ENCODE data around the gene NMD3.

DNA sequence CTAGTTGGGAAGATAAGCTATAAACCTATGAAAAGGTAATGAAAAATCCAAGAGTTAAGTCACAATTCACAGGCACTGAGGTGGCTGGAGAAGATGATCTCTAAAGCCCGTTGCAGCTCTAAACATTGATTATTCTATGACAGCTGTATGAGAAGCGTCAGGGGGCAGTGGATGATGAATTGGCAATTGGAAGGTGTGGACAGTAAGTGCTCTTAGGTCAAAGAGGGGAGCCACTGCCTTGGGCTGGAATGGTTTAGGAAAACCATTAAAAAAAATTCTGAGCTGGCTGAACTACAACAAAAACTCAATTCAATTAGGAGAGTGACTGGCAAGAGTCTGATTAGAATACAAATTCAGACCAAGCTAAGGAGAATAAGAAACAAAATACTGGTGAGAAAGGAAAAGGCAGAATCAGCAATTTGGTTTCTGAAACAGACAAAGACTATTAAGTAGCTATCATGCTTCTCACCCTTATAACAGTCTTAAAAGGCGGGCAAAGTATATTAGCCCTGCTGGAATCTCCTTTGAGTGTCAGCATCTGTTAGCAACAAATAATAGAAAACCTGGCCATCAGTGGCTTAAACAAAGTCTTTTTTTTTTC lies 8.8 kb upstream of the NMD3 start:
- TF ChIP-seq USF2 (IDR thresholded peaks at IDR 0.05; ENCODE audit: borderline replicate concordance, low read depth, low read length), result no peak
- TF ChIP-seq, protein P1, sequence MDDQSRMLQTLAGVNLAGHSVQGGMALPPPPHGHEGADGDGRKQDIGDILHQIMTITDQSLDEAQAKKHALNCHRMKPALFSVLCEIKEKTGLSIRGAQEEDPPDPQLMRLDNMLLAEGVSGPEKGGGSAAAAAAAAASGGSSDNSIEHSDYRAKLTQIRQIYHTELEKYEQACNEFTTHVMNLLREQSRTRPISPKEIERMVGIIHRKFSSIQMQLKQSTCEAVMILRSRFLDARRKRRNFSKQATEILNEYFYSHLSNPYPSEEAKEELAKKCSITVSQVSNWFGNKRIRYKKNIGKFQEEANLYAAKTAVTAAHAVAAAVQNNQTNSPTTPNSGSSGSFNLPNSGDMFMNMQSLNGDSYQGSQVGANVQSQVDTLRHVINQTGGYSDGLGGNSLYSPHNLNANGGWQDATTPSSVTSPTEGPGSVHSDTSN (IDR thresholded peaks at IDR 0.05), result no peak
- TF ChIP-seq EZH2phosphoT487 (IDR thresholded peaks at IDR 0.05; ENCODE audit: borderline replicate concordance, low read depth), result no peak
- no peak for TF ChIP-seq CTCF (IDR thresholded peaks at IDR 0.05)
- no peak for TF ChIP-seq GABPA (IDR thresholded peaks at IDR 0.05; ENCODE audit: low read depth)

All from SK-N-SH (cell line).